SK-N-SH treated with all-trans-retinoic acid at 6 μM for 48 hours (cell line): ENCODE data around the gene SHANK3.
A peak's percentile ranks its signal among the peaks of the same experiment; 100 is the strongest.

ENCODE experiments used
- ATAC-seq: fragments of 200-7000 bp; cut with Tn5 transposase; 3 replicates; pipeline ENCODE4 v1.9.1; 2020; ENCODE audit warnings: mild to moderate bottlenecking, moderate library complexity
- ARNTL ChIP-seq: fragments of 450-650 bp; formaldehyde crosslinking; IDR thresholded peaks from 2 replicates; pipeline ENCODE4 v1.5.0; 2020; ENCODE audit warnings: low read depth, mild to moderate bottlenecking, moderate library complexity, borderline replicate concordance
- CSDC2 ChIP-seq: fragments of 250-450 bp; sonication (Bioruptor Pico); IDR thresholded peaks from 2 replicates; pipeline ENCODE4 v1.5.0; 2020; ENCODE audit warnings: mild to moderate bottlenecking, moderate library complexity
- CSRNP3 ChIP-seq: fragments of 250-450 bp; sonication (Bioruptor Pico); IDR thresholded peaks from 2 replicates; pipeline ENCODE4 v1.5.1; 2021; ENCODE audit warnings: mild to moderate bottlenecking, moderate library complexity
- ISL1 ChIP-seq: fragments of 250-450 bp; sonication (Bioruptor Pico); IDR thresholded peaks from 2 replicates; pipeline ENCODE4 v2.1.2; 2022; ENCODE audit warnings: mild to moderate bottlenecking, moderate library complexity
- OSR1 ChIP-seq: fragments of 250-450 bp; sonication (Bioruptor Pico); IDR thresholded peaks from 2 replicates; pipeline ENCODE4 v1.8.0; 2022; ENCODE audit warnings: moderate library complexity, mild to moderate bottlenecking, inconsistent platforms
- PATZ1 ChIP-seq: fragments of 250-450 bp; sonication (Bioruptor Pico); IDR thresholded peaks from 2 replicates; pipeline ENCODE4 v1.8.0; 2020; ENCODE audit warnings: mild to moderate bottlenecking, moderate library complexity, borderline replicate concordance
- POU6F1 ChIP-seq: fragments of 250-450 bp; sonication (Bioruptor Pico); IDR thresholded peaks from 2 replicates; pipeline ENCODE4 v1.8.0; 2021; ENCODE audit warnings: low read depth, mild to moderate bottlenecking, moderate library complexity, borderline replicate concordance
- PPARA ChIP-seq: fragments of 250-450 bp; sonication (Bioruptor Pico); IDR thresholded peaks from 2 replicates; pipeline ENCODE4 v1.5.0; 2020; ENCODE audit warnings: mild to moderate bottlenecking, borderline replicate concordance
- RARB ChIP-seq: fragments of 250-450 bp; sonication (Bioruptor Pico); IDR thresholded peaks from 2 replicates; pipeline ENCODE4 v1.8.0; 2021; ENCODE audit warnings: mild to moderate bottlenecking, moderate library complexity
- SNAI2 ChIP-seq: fragments of 250-450 bp; sonication (Bioruptor Pico); IDR thresholded peaks from 2 replicates; pipeline ENCODE4 v1.5.0; 2020; ENCODE audit warnings: mild to moderate bottlenecking, moderate library complexity
- TOX ChIP-seq: fragments of 250-450 bp; sonication (Bioruptor Pico); IDR thresholded peaks from 2 replicates; pipeline ENCODE4 v1.8.0; 2021; ENCODE audit warnings: mild to moderate bottlenecking, moderate library complexity, borderline replicate concordance
- ZFP3 ChIP-seq: fragments of 250-450 bp; sonication (Bioruptor Pico); IDR thresholded peaks from 2 replicates; pipeline ENCODE4 v1.5.0; 2020; ENCODE audit warnings: mild to moderate bottlenecking, moderate library complexity
- ZNF70 ChIP-seq: fragments of 450-650 bp; formaldehyde crosslinking; IDR thresholded peaks from 2 replicates; pipeline ENCODE4 v1.5.0; 2020; ENCODE audit warnings: mild to moderate bottlenecking, moderate library complexity
- ZNF8 ChIP-seq: fragments of 450-650 bp; formaldehyde crosslinking; IDR thresholded peaks from 2 replicates; pipeline ENCODE4 v1.5.0; 2020; ENCODE audit warnings: mild to moderate bottlenecking, moderate library complexity
- TF ChIP-seq, protein P1 (sequence below): fragments of 250-450 bp; sonication (Bioruptor Pico); IDR thresholded peaks from 2 replicates; pipeline ENCODE4 v1.5.1; 2020; ENCODE audit warnings: low read depth, mild to moderate bottlenecking, moderate library complexity
- TF ChIP-seq, protein P2 (sequence below): fragments of 250-450 bp; sonication (Bioruptor Pico); IDR thresholded peaks from 2 replicates; pipeline ENCODE4 v1.5.0; 2020; ENCODE audit warnings: mild to moderate bottlenecking, moderate library complexity

SHANK3 gene

DNA sequence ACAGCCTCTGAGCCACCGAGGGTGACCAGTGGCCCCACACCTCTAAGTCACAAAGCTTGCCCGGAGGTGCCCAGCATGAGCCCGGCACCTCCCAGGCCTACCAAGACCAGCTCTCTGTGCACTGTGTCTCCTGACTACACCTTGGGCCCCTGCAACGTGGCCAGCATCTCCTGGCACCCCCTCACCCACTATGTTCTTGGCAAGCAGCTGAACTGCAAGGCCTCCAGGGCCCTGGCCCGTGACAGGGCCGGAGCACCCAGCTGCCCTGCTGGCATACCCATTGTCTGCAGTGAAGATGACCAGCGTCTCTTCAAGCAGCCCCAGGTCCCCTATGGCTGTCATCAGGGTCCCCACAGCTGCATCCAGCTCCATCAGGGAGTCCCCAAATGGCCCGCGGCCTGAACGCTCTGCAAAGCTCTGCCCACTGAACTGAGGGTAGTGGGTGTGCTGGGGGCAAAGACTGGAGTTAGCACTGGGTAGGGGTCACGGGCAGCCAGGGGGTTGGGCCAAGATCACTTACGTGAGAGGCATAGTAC is 46.2 kb upstream of the SHANK3 start (continued):
- no peak for TF ChIP-seq POU6F1 (CRISPR knock-in tag)
- TF ChIP-seq ARNTL (CRISPR knock-in tag) = no peak
- TF ChIP-seq ZNF70 (CRISPR knock-in tag) = no peak

DNA sequence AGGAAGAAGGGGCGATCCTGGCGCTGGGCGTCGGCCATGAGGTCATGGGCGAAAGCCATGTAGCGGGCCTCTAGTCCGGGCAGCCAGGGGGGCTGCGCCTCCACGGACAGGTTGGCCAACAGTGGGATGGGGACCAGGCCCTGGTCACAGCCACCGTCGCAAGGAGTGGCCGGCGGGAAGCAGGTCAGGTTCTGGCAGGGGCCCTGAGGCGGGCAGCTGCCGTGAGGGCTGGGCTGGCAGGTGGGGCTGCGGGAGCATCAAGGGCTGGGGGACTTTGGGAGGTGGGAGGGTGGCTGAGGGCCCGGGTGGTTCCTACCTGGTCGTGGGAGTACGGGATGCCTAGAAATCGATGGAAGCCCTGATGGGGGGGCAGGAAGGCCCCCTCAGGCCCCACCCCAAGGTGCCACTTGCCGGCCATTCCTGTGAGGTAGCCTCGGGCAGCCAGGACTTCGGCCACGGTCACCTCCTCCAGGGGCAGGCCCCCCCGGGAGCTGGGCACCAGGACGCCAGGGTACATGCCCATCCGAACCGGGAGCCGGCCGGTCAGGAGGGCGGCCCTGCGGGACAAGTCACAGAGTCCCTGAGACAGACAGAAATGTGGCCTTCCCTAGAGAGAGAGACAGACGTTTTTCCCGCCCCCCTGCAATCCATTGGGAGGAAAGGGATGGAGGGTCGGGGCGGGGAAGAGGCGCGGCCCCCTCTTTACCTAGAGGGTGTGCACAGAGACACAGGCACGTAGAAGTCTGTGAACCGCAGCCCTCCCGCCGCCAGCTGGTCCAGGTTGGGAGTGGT is 45.6 kb upstream of the SHANK3 start:
- no peak for ATAC-seq
- TF ChIP-seq PPARA (CRISPR knock-in tag) (no peak), RARB (CRISPR knock-in tag) (no peak), POU6F1 (CRISPR knock-in tag) (no peak), SNAI2 (CRISPR knock-in tag) (no peak), ZNF8 (CRISPR knock-in tag) (no peak), ZFP3 (CRISPR knock-in tag) (no peak), ZNF70 (CRISPR knock-in tag) (no peak), TOX (CRISPR knock-in tag) (no peak), CSRNP3 (no peak)
- TF ChIP-seq, protein P1, sequence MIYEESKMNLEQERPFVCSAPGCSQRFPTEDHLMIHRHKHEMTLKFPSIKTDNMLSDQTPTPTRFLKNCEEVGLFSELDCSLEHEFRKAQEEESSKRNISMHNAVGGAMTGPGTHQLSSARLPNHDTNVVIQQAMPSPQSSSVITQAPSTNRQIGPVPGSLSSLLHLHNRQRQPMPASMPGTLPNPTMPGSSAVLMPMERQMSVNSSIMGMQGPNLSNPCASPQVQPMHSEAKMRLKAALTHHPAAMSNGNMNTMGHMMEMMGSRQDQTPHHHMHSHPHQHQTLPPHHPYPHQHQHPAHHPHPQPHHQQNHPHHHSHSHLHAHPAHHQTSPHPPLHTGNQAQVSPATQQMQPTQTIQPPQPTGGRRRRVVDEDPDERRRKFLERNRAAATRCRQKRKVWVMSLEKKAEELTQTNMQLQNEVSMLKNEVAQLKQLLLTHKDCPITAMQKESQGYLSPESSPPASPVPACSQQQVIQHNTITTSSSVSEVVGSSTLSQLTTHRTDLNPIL = no peak

DNA sequence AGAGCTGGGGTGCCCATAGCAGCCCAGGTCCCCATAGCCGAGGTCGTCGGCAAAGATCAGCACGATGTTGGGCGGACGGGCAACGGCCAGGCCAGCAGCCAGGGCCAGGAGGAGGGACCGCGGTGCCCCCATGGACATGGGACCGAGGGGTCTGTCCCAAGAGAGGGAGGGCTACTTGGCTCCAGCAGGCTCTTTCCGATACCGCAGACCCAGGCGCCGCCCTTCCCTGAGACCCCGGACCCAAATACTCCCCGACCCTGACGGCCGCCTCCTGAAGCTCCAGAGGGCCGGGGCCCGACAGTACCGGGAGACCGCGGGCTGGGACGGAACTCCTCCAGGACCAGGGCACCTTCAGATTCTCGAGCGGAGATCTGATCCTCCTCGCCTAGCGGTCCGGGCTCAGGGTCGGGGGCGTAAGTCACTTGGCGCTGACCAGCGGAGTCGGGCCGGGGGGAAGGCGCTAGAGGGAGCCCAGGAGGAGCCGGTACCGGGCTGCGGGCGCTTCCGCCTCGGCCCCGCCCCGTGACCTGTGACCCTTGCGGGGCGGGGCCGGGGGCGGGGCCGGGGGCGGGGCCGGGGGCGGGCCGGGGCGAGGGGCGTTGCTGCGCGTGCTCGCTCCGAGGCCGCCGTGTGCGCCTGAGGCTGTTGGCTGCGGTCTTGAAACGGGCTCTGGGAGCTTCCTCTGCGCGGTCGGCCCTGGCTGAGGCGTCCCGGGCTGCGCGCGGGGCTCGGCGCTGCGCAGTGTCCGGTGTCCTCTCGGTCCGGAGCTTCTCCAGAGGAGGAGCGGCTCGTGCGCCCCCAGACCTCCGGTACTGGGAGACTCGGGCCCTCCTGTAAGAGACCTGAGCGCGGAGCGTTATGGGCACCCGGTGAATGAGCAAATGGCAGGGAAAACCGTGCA is 44.7 kb upstream of the SHANK3 start, which contains the start of gene ARSA:
ARSA (minus strand) TSS at position 511 of the 901 bp plus-strand sequence; CDS start at position 138, 373 bp downstream.
- TF ChIP-seq, protein P1 = no peak
- TF ChIP-seq ISL1 (CRISPR knock-in tag) (no peak), ZFP3 (CRISPR knock-in tag) (no peak), CSDC2 (CRISPR knock-in tag) (no peak)
- ATAC-seq = peak; percentile 92

DNA sequence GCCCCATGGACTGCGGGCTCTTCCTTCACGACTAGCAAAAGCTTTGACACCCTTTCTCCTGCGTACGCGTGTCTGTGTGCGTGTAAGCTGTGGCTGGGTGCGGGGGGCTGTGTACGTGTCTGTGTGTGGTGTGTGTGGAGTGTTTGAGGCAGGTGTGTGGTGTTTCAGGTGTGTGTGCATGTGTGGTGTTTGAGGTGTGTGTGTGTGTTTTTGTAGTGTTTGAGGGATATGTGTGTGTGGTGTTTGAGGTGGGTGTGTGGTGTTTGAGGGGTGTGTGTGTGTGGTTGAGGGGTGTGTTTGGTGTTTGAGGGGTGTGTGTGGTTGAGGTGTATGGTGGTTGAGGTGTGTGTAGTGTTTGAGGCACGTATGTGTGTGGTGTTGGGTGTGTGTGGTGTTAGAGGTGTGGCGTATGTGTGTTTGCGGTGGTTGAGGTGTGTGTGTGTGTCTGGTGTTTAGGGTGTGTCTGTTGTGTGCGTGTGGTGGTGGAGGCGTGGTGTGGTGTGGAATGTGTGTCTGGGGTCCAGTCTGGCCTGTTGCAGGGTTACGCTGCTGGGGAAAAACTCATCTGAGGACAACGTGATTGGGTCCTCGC is 44.0 kb upstream of the SHANK3 start:
- no peak for ATAC-seq
- no peak for TF ChIP-seq PATZ1 (CRISPR knock-in tag)
- TF ChIP-seq, protein P2, sequence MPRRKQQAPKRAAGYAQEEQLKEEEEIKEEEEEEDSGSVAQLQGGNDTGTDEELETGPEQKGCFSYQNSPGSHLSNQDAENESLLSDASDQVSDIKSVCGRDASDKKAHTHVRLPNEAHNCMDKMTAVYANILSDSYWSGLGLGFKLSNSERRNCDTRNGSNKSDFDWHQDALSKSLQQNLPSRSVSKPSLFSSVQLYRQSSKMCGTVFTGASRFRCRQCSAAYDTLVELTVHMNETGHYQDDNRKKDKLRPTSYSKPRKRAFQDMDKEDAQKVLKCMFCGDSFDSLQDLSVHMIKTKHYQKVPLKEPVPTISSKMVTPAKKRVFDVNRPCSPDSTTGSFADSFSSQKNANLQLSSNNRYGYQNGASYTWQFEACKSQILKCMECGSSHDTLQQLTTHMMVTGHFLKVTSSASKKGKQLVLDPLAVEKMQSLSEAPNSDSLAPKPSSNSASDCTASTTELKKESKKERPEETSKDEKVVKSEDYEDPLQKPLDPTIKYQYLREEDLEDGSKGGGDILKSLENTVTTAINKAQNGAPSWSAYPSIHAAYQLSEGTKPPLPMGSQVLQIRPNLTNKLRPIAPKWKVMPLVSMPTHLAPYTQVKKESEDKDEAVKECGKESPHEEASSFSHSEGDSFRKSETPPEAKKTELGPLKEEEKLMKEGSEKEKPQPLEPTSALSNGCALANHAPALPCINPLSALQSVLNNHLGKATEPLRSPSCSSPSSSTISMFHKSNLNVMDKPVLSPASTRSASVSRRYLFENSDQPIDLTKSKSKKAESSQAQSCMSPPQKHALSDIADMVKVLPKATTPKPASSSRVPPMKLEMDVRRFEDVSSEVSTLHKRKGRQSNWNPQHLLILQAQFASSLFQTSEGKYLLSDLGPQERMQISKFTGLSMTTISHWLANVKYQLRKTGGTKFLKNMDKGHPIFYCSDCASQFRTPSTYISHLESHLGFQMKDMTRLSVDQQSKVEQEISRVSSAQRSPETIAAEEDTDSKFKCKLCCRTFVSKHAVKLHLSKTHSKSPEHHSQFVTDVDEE (CRISPR knock-in tag) = no peak
- TF ChIP-seq OSR1 = no peak
